Daoy (cell line): ENCODE results near the gene SMIM5. TPM values are rescaled to one million over a fixed set of nuclear protein-coding genes. Genes with fewer than 3 reads are reported as not detected.

Experiments used
- DNase-seq: peaks from one replicate; pipeline ENCODE4 v3.0.0-alpha.2; 2015; ENCODE audit warnings: low read depth
- total RNA-seq: library from RNA; depleted of rRNA; stranded (reverse); fragments of >200 nt; shearing (Covaris generic); gene quantifications from 2 replicates; pipeline ENCODE4 v1.2.3, GENCODE V29; 2014; rRNA removed

The SMIM5 gene
- total RNA-seq, 1 experiment from 2014 or later: not detected

DNA sequence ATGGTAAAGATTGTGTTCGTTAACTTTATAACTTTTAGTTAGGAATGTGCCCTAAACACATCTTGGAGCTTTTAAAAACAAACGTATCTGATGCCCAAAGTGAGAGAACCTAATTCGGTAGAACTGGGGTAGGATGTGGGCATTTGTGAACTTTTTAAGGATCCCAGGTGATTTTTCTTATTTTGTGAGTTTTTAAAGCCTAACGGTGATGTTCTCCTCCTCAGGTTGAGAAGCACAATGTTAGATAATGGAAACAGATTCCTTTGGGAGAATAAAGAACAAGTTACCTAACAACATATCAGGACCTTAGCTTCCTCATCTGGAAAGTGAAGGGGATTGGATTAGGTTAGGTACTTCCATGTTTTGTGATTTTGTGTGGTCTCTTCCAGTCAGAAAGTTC lies 34.6 kb downstream of the SMIM5 start:
- no peak for DNase-seq

GRCh38 chr17:75668489-75668888 lies 35.3 kb downstream of the SMIM5 start:
- no peak for DNase-seq

DNA sequence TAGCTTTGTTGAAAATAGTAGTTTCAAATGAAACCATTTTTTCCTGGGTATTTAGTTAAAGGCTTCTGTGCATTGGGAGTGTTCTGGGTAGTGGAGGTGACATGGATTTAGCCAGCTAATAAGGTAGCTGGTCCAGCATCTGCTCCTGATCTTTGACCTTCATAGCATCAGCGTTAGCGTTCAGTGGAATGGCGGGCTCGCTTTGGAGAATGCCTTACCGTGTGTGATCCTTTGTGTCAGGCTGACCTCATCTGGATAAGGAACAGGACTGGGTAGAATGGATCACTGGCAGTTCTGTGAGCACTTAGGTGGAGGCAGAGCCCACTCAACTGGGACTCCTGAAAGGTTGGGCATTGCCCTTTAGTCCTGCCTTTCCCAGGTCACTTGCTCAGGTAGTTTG lies 37.6 kb downstream of the SMIM5 start:
- DNase-seq: no peak

- no peak for DNase-seq
Observed at GRCh38 chr17:75672011-75672410, 38.8 kb downstream of the SMIM5 start.

GRCh38 chr17:75673487-75673886 lies 40.3 kb downstream of the SMIM5 start:
- DNase-seq: no peak

- no peak for DNase-seq
Observed at GRCh38 chr17:75676461-75676860, 43.2 kb downstream of the SMIM5 start.

- peak; percentile 74 for DNase-seq
Observed at GRCh38 chr17:75679706-75680211, 46.5 kb downstream of the SMIM5 start.

GRCh38 chr17:75680431-75680830 lies 47.2 kb downstream of the SMIM5 start:
- no peak for DNase-seq

GRCh38 chr17:75681289-75681688 lies 48.1 kb downstream of the SMIM5 start:
- peak; percentile 48 for DNase-seq

DNA sequence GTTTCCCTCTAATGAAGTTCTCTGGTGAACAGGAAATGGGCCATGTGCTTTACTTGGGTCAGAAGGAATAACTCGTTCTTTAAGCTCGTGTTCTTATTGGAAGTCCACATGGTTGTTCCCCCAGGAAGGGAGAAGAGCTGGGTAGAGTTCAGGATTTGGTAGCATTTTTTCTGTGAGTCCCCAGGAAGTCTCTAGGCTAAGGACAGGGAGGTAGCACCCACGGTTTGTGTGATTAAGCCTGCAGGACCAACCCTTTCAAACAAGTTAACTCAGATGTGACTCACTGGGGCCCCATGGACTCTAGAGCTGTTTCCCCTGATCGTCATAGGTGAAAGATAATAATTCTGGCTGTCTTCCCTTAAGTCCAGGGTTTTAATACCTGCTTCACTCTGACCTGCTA lies 50.3 kb downstream of the SMIM5 start:
- peak; percentile 89 for DNase-seq

GRCh38 chr17:75684249-75684648 lies 51.0 kb downstream of the SMIM5 start:
- peak; percentile 58 for DNase-seq

- DNase-seq: no peak
Observed at GRCh38 chr17:75684924-75685323, 51.7 kb downstream of the SMIM5 start.

- no peak for DNase-seq
Observed at GRCh38 chr17:75685499-75685898, 52.3 kb downstream of the SMIM5 start.

DNA sequence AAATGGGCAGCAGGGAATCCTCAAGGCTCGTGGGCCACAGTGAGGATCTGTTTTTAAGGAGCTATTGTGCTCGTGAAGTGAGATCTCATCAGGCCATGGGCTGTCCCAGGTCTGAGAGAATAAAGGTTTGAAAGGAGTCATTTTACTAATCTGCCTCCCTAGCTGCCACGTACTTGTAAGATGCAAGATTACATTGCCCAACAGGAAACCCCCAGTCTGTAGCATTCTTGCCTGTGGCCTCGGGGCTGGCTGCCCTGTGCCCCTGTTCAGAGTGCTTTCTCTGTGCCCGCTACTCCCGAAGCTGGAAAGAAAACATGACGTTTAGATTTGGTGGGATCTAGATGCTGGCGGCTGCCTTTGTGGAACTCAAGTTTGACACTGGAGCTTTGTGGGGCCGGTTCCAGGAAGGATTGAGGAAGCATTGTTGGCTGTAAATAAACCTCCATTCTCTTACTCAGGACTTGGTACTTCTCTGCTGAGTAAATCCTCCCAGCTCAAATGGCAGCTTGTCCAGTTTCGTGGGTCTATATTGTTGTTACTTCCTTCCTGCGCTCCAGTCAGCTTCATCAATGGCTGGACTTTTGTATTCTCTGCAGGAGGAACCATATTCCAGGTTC lies 55.1 kb downstream of the SMIM5 start:
- peak; percentile 48 for DNase-seq

GRCh38 chr17:75689441-75689873 lies 56.2 kb downstream of the SMIM5 start:
- DNase-seq: peak; percentile 61

Other genes starting within 250 kb of the SMIM5 start
- 133 and 262 TPM in 2 replicates for gene GRB2, start 227.8 kb upstream of the SMIM5 start, total RNA-seq
- gene TMEM94, start 176.8 kb upstream of the SMIM5 start, total RNA-seq: 8.5 and 30.5 TPM in 2 replicates
- gene CASKIN2, start 117.9 kb upstream of the SMIM5 start, total RNA-seq: 3.0 and 6.0 TPM in 2 replicates
- gene TSEN54, start 116.9 kb upstream of the SMIM5 start, total RNA-seq: 30.0 and 49.1 TPM in 2 replicates
- 8.6 and 13.7 TPM in 2 replicates for gene LLGL2, start 107.7 kb upstream of the SMIM5 start, total RNA-seq
- 0.48 and 0.69 TPM in 2 replicates for gene MYO15B, start 45.6 kb upstream of the SMIM5 start, total RNA-seq
- 17.7 and 18.2 TPM in 2 replicates for gene RECQL5, start 33.7 kb downstream of the SMIM5 start, total RNA-seq
- gene SAP30BP, start 33.9 kb downstream of the SMIM5 start, total RNA-seq: 98.3 and 118 TPM in 2 replicates
- gene ITGB4, start 88.0 kb downstream of the SMIM5 start, total RNA-seq: 3.6 and 3.9 TPM in 2 replicates
- gene GALK1, start 131.8 kb downstream of the SMIM5 start, total RNA-seq: 14.3 and 29.9 TPM in 2 replicates
- gene UNK, start 151.4 kb downstream of the SMIM5 start, total RNA-seq: 36.8 and 40.6 TPM in 2 replicates
- 0.06 and 0.86 TPM in 2 replicates for gene UNC13D, start 211.0 kb downstream of the SMIM5 start, total RNA-seq
- gene WBP2, start 221.9 kb downstream of the SMIM5 start, total RNA-seq: 17.8 and 21.8 TPM in 2 replicates
- 14.4 and 15.2 TPM in 2 replicates for gene TRIM47, start 245.1 kb downstream of the SMIM5 start, total RNA-seq